ENCODE data around the gene ANGPTL8.

The ANGPTL8 gene

DNA sequence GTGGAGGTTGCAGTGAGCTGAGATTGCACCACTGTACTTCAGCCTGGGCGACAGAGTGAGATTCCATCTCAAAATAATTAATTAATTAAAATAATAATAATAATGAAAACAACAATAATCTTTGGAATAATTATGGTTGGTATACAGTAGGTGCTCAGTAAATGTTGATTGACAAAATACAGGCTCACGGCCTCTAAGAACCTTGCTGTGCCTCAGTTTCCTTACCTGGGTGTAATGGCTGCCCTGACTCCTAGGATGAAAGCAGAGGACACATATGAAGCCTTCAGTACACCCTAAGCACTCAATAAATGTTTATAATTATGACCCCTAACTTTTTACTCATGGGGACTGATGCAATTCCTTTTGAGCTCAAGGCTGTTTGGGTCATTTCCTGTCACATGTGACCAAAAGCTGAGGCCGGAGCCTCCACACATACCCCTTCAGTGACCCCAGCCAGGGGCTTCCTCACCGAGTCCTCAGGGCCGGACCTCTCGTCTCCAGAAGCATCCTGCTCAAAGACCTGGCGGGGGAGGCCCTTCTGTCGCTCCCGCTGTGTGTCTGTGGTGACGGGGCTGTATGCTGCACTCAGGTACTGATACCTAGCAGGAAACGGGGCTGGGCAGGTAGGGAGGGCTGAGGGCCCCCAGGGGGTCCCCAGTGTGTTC is 12.4 kb downstream of the ANGPTL8 start:
- no peak for ATAC-seq
- TF ChIP-seq ISL1 (CRISPR knock-in tag; IDR thresholded peaks at IDR 0.05) (no peak), TOX (CRISPR knock-in tag; IDR thresholded peaks at IDR 0.05; ENCODE audit: borderline replicate concordance) (no peak), ZNF8 (CRISPR knock-in tag; IDR thresholded peaks at IDR 0.05) (no peak), ZC3H10 (CRISPR knock-in tag; IDR thresholded peaks at IDR 0.05) (no peak), SNAI2 (CRISPR knock-in tag; IDR thresholded peaks at IDR 0.05) (no peak), RARB (CRISPR knock-in tag; IDR thresholded peaks at IDR 0.05) (no peak), ZNF70 (CRISPR knock-in tag; IDR thresholded peaks at IDR 0.05) (no peak), ARNTL (CRISPR knock-in tag; IDR thresholded peaks at IDR 0.05; ENCODE audit: borderline replicate concordance, low read depth) (no peak), ZFP30 (CRISPR knock-in tag; IDR thresholded peaks at IDR 0.05) (no peak), OSR1 (CRISPR knock-in tag; IDR thresholded peaks at IDR 0.05) (no peak), BACH2 (CRISPR knock-in tag; IDR thresholded peaks at IDR 0.05; ENCODE audit: borderline replicate concordance) (no peak), CSRNP3 (CRISPR knock-in tag; IDR thresholded peaks at IDR 0.05) (no peak), TCF4 (CRISPR knock-in tag; IDR thresholded peaks at IDR 0.05; ENCODE audit: borderline replicate concordance) (no peak), ESRRG (CRISPR knock-in tag; IDR thresholded peaks at IDR 0.05) (no peak), CSDC2 (CRISPR knock-in tag; IDR thresholded peaks at IDR 0.05) (no peak), PPARA (CRISPR knock-in tag; IDR thresholded peaks at IDR 0.05; ENCODE audit: borderline replicate concordance) (no peak)
- TF ChIP-seq, protein P1, sequence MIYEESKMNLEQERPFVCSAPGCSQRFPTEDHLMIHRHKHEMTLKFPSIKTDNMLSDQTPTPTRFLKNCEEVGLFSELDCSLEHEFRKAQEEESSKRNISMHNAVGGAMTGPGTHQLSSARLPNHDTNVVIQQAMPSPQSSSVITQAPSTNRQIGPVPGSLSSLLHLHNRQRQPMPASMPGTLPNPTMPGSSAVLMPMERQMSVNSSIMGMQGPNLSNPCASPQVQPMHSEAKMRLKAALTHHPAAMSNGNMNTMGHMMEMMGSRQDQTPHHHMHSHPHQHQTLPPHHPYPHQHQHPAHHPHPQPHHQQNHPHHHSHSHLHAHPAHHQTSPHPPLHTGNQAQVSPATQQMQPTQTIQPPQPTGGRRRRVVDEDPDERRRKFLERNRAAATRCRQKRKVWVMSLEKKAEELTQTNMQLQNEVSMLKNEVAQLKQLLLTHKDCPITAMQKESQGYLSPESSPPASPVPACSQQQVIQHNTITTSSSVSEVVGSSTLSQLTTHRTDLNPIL (CRISPR knock-in tag; IDR thresholded peaks at IDR 0.05; ENCODE audit: low read depth): no peak
- TF ChIP-seq, protein P2, sequence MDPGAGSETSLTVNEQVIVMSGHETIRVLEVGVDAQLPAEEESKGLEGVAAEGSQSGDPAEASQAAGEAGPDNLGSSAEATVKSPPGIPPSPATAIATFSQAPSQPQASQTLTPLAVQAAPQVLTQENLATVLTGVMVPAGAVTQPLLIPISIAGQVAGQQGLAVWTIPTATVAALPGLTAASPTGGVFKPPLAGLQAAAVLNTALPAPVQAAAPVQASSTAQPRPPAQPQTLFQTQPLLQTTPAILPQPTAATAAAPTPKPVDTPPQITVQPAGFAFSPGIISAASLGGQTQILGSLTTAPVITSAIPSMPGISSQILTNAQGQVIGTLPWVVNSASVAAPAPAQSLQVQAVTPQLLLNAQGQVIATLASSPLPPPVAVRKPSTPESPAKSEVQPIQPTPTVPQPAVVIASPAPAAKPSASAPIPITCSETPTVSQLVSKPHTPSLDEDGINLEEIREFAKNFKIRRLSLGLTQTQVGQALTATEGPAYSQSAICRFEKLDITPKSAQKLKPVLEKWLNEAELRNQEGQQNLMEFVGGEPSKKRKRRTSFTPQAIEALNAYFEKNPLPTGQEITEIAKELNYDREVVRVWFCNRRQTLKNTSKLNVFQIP (CRISPR knock-in tag; IDR thresholded peaks at IDR 0.05; ENCODE audit: borderline replicate concordance, low read depth): no peak
- TF ChIP-seq, protein P3, sequence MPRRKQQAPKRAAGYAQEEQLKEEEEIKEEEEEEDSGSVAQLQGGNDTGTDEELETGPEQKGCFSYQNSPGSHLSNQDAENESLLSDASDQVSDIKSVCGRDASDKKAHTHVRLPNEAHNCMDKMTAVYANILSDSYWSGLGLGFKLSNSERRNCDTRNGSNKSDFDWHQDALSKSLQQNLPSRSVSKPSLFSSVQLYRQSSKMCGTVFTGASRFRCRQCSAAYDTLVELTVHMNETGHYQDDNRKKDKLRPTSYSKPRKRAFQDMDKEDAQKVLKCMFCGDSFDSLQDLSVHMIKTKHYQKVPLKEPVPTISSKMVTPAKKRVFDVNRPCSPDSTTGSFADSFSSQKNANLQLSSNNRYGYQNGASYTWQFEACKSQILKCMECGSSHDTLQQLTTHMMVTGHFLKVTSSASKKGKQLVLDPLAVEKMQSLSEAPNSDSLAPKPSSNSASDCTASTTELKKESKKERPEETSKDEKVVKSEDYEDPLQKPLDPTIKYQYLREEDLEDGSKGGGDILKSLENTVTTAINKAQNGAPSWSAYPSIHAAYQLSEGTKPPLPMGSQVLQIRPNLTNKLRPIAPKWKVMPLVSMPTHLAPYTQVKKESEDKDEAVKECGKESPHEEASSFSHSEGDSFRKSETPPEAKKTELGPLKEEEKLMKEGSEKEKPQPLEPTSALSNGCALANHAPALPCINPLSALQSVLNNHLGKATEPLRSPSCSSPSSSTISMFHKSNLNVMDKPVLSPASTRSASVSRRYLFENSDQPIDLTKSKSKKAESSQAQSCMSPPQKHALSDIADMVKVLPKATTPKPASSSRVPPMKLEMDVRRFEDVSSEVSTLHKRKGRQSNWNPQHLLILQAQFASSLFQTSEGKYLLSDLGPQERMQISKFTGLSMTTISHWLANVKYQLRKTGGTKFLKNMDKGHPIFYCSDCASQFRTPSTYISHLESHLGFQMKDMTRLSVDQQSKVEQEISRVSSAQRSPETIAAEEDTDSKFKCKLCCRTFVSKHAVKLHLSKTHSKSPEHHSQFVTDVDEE (CRISPR knock-in tag; IDR thresholded peaks at IDR 0.05): no peak

- ATAC-seq: no peak
- TF ChIP-seq PPARA (CRISPR knock-in tag; IDR thresholded peaks at IDR 0.05; ENCODE audit: borderline replicate concordance) (no peak), CSDC2 (CRISPR knock-in tag; IDR thresholded peaks at IDR 0.05) (no peak), ZNF70 (CRISPR knock-in tag; IDR thresholded peaks at IDR 0.05) (no peak), TCF4 (CRISPR knock-in tag; IDR thresholded peaks at IDR 0.05; ENCODE audit: borderline replicate concordance) (no peak)
- TF ChIP-seq, protein P2 (CRISPR knock-in tag; IDR thresholded peaks at IDR 0.05; ENCODE audit: borderline replicate concordance, low read depth): no peak
- TF ChIP-seq, protein P1 (CRISPR knock-in tag; IDR thresholded peaks at IDR 0.05; ENCODE audit: low read depth): no peak
- TF ChIP-seq, protein P4, sequence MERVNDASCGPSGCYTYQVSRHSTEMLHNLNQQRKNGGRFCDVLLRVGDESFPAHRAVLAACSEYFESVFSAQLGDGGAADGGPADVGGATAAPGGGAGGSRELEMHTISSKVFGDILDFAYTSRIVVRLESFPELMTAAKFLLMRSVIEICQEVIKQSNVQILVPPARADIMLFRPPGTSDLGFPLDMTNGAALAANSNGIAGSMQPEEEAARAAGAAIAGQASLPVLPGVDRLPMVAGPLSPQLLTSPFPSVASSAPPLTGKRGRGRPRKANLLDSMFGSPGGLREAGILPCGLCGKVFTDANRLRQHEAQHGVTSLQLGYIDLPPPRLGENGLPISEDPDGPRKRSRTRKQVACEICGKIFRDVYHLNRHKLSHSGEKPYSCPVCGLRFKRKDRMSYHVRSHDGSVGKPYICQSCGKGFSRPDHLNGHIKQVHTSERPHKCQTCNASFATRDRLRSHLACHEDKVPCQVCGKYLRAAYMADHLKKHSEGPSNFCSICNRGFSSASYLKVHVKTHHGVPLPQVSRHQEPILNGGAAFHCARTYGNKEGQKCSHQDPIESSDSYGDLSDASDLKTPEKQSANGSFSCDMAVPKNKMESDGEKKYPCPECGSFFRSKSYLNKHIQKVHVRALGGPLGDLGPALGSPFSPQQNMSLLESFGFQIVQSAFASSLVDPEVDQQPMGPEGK (CRISPR knock-in tag; IDR thresholded peaks at IDR 0.05; ENCODE audit: borderline replicate concordance): no peak
Measured at GRCh38 chr19:11252665-11253355, 13.4 kb downstream of the ANGPTL8 start.

All from SK-N-SH treated with all-trans-retinoic acid at 6 μM for 48 hours (cell line).